Tongue (tissue), 2 donors: Measurements from ENCODE around the gene CTPS1. TPM values are rescaled to one million over a fixed set of nuclear protein-coding genes. Genes with fewer than 3 reads are reported as not detected.
A peak's percentile ranks its signal among the peaks of the same experiment; 100 is the strongest.

Experiments
- DNase-seq: peaks from one replicate; pipeline ENCODE4 v3.0.0-alpha.2; 2015
- total RNA-seq: library from RNA; depleted of rRNA; stranded (reverse); fragments of >200 nt; gene quantifications from one replicate; pipeline ENCODE4 v1.2.3, GENCODE V29; 2014

The CTPS1 gene
- total RNA-seq, 1 donor from 2014 or later = 22.2 TPM

- no peak for DNase-seq
Observed at GRCh38 chr1:40969445-40969844, 10.1 kb upstream of the CTPS1 start.

DNA sequence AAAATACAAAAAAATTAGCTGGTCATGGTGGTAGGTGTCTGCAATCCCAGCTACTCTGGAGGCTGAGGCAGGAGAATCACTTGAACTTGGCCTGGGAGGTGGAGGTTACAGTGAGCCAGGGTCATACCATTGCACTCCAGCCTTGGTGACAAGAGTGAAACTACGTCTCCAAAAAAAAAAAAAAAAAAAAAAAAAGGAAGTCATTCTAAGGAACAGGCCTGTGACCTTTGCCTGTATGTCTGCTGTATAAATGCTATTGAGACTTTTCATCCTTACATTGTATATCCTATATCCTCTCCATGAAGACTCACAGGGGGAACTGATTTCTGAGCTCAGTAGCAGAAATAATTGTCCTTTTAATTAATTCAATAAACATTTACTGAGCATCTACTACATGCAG lies 7.5 kb upstream of the CTPS1 start:
- no peak for DNase-seq

DNA sequence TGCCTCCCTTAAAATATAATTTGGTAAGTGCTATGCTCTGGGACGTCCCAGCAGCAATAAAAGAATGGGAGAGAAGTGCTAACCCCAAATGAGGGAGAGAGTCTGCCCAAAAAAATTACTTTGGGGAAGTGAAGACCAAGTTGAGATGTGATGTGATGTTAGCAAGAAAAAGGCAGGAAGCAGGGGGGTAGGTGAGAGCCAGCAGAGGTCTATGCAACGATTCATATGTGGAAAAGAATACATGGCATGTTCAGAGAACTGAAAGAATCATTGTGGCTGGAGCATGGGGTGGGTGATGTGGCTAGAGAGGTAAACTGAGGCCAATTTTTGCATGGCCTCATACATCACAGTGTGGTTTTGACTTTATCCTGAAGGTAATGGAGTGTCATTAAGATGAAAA lies 5.6 kb upstream of the CTPS1 start:
- DNase-seq = no peak

DNA sequence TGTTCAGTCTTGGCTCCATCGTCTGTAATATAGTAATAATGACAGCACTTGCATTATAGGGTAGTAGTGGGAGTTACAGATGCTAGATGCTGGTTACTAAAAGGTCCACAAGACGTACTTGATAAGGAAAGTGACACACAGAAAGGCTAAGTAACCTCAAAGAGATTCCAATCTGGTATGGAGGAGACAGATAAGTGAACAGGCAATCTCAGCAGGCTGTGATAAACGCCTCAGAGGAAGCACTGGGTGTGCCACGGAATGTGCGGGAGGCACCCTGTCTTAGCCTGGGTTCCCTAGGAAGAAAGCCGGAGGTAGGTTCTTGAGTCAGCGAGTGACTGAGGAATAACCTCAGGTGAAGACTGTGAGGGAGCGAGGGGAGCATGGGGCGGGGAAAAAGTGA lies 4.6 kb upstream of the CTPS1 start:
- no peak for DNase-seq

- DNase-seq = no peak
Observed at GRCh38 chr1:40976952-40977690, 2.4 kb upstream of the CTPS1 start.

DNA sequence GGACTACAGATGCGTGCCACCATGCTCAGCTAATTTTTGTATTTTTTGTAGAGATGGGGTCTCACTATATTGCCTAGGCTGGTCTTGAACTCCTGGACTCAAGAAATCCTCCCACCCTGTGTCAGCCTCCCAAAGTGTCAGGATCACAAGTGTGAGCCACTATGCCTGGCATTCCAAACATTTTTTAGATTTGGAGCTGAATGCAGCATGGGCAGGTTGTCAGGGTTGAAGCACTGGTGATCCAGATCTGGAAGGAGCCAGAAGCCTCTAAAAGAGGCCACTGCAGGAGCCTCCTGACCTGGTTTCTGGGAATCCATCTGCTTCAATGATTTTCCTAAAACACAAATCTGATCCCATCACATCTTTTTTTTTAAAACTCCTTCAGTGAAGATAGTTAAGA lies 1.8 kb upstream of the CTPS1 start:
- no peak for DNase-seq

DNA sequence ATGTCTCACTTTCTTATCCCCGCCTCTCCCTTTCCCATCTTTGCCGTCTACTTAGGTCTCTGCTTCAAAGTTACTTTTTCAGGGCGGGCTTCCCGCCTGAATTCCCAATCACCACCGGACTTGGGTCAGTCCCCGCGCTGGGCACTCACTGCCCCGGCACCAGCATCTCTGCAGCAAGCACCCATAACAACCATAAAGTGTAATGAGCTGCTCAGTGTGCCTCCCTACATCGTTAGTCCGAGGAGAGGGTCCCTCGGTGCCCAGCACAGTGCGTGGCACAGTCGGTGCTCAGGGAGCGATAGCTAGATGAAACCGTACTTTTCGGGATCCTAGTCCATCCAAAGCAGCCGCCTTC lies 633 bp upstream of the CTPS1 start:
- DNase-seq = no peak

- DNase-seq = no peak
Observed at GRCh38 chr1:40980068-40980452, 564 bp downstream of the CTPS1 start.

DNA sequence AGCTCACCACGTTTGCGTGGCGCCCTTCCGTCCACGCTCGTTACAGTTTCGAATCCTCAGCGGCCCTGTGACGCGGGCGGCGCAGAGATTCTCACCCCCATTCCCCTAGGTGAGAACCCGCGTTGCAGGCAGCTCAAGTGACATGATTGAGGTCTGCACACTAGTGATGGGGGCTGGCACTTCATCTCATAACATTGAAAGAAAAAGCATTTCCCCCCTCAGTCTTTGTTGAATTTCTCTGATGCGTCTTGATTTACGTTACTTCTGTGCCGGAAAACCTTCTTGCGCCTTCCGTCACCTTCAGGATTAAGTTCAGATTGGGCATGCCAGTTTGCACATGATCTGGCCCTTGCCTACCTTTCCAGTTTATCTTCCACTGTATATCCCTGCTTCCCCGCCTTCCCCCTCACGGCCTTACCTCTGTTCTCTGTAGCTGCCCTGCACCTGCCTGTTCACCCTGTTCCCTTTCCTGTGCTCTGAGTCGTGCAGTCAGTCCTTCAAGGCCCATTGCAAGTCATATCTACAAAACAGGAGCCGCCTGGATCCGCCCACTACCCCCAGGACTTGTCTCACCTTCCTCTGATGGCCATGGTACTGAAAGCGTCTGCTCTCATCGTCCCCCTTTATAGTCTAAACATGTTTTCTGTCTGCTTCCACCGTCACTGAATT lies 1.1 kb downstream of the CTPS1 start:
- peak; percentile 14 for DNase-seq

DNA sequence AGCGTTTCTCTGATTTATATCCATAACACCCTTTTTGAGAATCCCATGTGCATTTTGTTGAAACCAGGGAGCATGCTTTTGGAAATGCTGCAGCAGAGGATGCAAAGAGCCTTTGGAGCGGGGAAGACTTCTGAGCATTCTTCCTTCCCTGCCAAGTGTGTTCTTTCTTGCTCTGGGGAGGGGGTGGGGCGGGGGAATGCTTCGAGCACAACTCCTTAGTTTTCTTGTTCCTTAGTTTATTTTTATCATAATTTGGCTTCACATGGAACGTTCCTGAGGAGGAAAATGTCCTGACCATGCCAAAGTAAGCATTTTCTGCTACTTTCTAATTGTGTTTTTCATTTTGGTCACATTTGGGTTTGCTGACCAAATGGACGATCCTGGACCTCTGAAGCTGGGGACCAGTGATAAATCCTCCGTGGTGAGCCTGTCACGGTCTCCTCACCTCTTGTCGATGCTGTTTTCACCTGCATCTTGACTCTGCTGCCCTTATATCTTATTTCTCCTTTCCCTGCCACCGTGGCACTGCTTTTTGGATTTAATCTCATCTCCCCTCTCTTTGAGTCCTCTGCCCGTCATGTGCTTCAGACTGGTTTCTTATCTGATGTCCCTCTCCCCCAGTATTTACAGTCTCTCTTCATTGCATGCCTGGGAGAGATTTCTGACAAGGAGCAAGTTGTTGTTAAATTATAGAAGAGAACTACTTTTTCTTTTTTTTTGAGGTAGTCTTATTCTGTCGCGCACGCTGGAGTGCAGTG lies 2.4 kb downstream of the CTPS1 start:
- DNase-seq = peak; percentile 48

DNA sequence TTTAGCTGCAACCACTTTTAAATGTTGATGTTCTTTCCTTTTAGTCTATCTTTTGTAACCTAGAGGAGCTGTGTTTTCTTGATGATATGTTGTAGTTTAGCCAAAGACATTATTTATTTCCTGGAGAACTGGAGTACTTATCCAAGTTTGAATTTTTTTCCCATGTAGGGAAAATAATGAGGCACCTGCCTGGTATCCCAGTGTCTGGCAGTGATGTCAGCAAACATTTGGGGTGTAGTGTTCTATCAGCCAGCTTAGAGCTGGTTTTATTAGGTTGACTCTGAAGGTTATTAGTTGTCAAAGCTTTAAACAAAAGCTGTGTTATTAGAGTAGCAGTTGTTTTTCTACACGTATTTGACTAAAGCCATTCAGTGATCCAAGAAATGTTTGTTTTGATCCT lies 3.2 kb downstream of the CTPS1 start:
- no peak for DNase-seq

GRCh38 chr1:40983286-40983685 lies 3.8 kb downstream of the CTPS1 start:
- no peak for DNase-seq

DNA sequence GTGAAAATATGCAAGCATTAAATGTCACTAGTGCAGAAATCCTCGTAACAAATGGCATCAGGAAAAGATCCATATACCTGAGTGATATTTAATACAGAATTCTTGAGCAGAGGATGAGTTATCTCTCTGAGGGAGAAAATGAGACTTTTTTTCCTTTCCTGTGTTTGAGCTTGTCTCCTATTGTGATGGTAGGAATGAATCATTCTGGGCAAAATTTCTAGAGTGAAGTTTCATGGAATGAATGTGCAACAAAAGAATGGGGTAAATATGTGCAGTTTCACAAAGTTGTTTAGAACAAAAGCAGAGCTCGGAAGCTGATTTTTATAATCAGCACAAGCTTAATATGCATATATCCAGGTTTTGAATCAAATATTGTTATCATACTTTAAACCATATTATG lies 4.6 kb downstream of the CTPS1 start:
- DNase-seq = no peak

- no peak for DNase-seq
Observed at GRCh38 chr1:40984531-40984930, 5.0 kb downstream of the CTPS1 start.

GRCh38 chr1:40985161-40985560 lies 5.7 kb downstream of the CTPS1 start:
- peak; percentile 79 for DNase-seq

- no peak for DNase-seq
Observed at GRCh38 chr1:40985875-40986274, 6.4 kb downstream of the CTPS1 start.

- no peak for DNase-seq
Observed at GRCh38 chr1:40986328-40986783, 6.9 kb downstream of the CTPS1 start.

DNA sequence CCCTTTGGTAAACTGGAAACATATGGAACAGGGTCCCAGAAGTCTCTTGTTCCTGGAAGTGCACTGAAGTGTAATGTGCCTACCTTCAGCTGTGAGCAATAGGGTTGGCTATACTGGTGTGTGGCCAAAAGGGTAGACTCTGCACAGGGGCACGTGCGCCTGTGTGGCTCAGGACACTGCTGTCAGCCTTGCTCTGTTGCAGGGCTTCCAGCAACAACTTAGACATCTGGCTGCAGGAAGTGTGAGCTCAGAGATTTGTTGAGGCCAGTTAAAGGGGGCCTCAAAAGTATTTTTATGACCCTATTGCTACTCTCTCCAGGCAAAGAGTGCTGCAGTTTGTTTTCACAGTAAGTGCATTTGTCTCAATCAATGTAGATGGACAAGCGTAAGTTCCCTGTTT lies 7.5 kb downstream of the CTPS1 start:
- peak; percentile 45 for DNase-seq

- no peak for DNase-seq
Observed at GRCh38 chr1:40987439-40988276, 8.2 kb downstream of the CTPS1 start.

DNA sequence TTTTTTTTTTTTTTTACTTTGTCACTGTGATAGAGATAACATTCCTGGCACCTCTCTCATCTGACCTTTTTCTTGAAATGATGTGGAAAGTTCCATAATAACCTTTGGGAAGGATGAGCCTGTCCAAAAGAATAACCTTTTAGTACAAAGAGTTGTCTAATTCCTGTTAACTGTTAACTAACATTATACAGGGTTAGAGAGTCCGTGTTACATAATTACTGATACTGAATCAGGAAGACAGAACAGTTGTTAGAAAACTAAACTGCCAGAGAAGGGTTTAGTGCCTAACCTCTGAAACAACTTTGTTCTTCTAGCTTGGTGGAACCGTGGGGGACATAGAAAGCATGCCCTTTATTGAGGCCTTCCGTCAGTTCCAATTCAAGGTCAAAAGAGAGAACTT lies 8.8 kb downstream of the CTPS1 start:
- no peak for DNase-seq

GRCh38 chr1:40989066-40989465 lies 9.6 kb downstream of the CTPS1 start:
- DNase-seq = no peak

- DNase-seq = no peak
Observed at GRCh38 chr1:40997096-40997495, 17.6 kb downstream of the CTPS1 start.

GRCh38 chr1:40998668-40999067 lies 19.2 kb downstream of the CTPS1 start:
- DNase-seq = no peak
